ENCODE data around the gene XYLT1. TPM values are rescaled to one million over a fixed set of nuclear protein-coding genes. Genes with fewer than 3 reads are reported as not detected.
"Not testable (repeated sequence)": the region's sequence is repeated elsewhere in the genome, so short reads cannot be mapped to it uniquely, and the experiment has no call there.

Gene XYLT1
- total RNA-seq, 1 experiment from 2014 or later: 25.0 TPM

GRCh38 chr16:17508303-17508702, 37.5 kb upstream of the XYLT1 start:
- ChIA-PET CTCF (no interaction called here), POLR2A (no interaction called here)
- DNase-seq (ENCODE audit: low spot score) (no peak), ATAC-seq (no peak)
- no peak overlapping the region for H3K4me3 Mint-ChIP-seq
- H3K27me3 Mint-ChIP-seq (ENCODE audit: low read depth): peaks cover 4% of the 10 kb centered on the region
- TF ChIP-seq CREB1 (CRISPR knock-in tag; IDR thresholded peaks at IDR 0.05): no peak
- TF ChIP-seq KAT7 (CRISPR knock-in tag; IDR thresholded peaks at IDR 0.05; ENCODE audit: borderline replicate concordance): no peak
- no peak for TF ChIP-seq PRRX2 (CRISPR knock-in tag; IDR thresholded peaks at IDR 0.05)
- TF ChIP-seq ESRRA (CRISPR knock-in tag; IDR thresholded peaks at IDR 0.05; ENCODE audit: borderline replicate concordance): no peak
- no peak for TF ChIP-seq ZNF138 (CRISPR knock-in tag; conservative IDR thresholded peaks at IDR 0.05)
- TF ChIP-seq TP53 (CRISPR knock-in tag; IDR thresholded peaks at IDR 0.05): no peak
- no peak for TF ChIP-seq NR1H2 (CRISPR knock-in tag; IDR thresholded peaks at IDR 0.05)
- no peak for TF ChIP-seq ZNF121 (CRISPR knock-in tag; IDR thresholded peaks at IDR 0.05)
- TF ChIP-seq E2F1 (CRISPR knock-in tag; IDR thresholded peaks at IDR 0.05): no peak
- TF ChIP-seq CTCF (IDR thresholded peaks at IDR 0.05): no peak
- TF ChIP-seq SMAD3 (CRISPR knock-in tag; IDR thresholded peaks at IDR 0.05; ENCODE audit: borderline replicate concordance): no peak
- TF ChIP-seq GTF2I (CRISPR knock-in tag; conservative IDR thresholded peaks at IDR 0.05): no peak
- no peak for TF ChIP-seq PRDM15 (CRISPR knock-in tag; IDR thresholded peaks at IDR 0.05)
- no peak for TF ChIP-seq JUN (CRISPR knock-in tag; IDR thresholded peaks at IDR 0.05)
- no peak for TF ChIP-seq OVOL2 (CRISPR knock-in tag; IDR thresholded peaks at IDR 0.05; ENCODE audit: borderline replicate concordance)
- no peak for TF ChIP-seq ZNF512 (CRISPR knock-in tag; IDR thresholded peaks at IDR 0.05; ENCODE audit: borderline replicate concordance)
- TF ChIP-seq ATF3 (CRISPR knock-in tag; conservative IDR thresholded peaks at IDR 0.05): no peak
- TF ChIP-seq ATF2 (CRISPR knock-in tag; IDR thresholded peaks at IDR 0.05; ENCODE audit: borderline replicate concordance, low read depth): no peak
- H3K27ac Mint-ChIP-seq: no peak overlapping the region
- H3K4me1 Mint-ChIP-seq: no peaks in the 10 kb centered on the region
- H3K9me3 Mint-ChIP-seq: peaks cover 40% of the 10 kb centered on the region
- H3K36me3 Mint-ChIP-seq: peaks cover 27% of the 10 kb centered on the region

GRCh38 chr16:17507516-17507915, 36.8 kb upstream of the XYLT1 start:
- CTCF ChIA-PET; H3K4me3 Mint-ChIP-seq; DNase-seq (ENCODE audit: low spot score); POLR2A ChIA-PET; H3K27ac Mint-ChIP-seq; H3K27me3 Mint-ChIP-seq (ENCODE audit: low read depth); ATAC-seq; H3K4me1 Mint-ChIP-seq: not testable (repeated sequence)
- peaks cover 27% of the 10 kb centered on the region for H3K36me3 Mint-ChIP-seq
- peaks cover 40% of the 10 kb centered on the region for H3K9me3 Mint-ChIP-seq

- CTCF ChIA-PET, POLR2A ChIA-PET: not testable (repeated sequence)
These were observed 35.1 kb upstream of the XYLT1 start for GRCh38 chr16:17505828-17506227.

More at GRCh38 chr16:17505828-17506227, 35.1 kb upstream of the XYLT1 start:
- H3K27me3 Mint-ChIP-seq (ENCODE audit: low read depth); ATAC-seq; H3K27ac Mint-ChIP-seq; H3K4me3 Mint-ChIP-seq; DNase-seq (ENCODE audit: low spot score); H3K4me1 Mint-ChIP-seq: not testable (repeated sequence)
- H3K9me3 Mint-ChIP-seq: peaks cover 40% of the 10 kb centered on the region
- H3K36me3 Mint-ChIP-seq: peaks cover 27% of the 10 kb centered on the region
